ENCODE results near the gene COL4A1.

DNA sequence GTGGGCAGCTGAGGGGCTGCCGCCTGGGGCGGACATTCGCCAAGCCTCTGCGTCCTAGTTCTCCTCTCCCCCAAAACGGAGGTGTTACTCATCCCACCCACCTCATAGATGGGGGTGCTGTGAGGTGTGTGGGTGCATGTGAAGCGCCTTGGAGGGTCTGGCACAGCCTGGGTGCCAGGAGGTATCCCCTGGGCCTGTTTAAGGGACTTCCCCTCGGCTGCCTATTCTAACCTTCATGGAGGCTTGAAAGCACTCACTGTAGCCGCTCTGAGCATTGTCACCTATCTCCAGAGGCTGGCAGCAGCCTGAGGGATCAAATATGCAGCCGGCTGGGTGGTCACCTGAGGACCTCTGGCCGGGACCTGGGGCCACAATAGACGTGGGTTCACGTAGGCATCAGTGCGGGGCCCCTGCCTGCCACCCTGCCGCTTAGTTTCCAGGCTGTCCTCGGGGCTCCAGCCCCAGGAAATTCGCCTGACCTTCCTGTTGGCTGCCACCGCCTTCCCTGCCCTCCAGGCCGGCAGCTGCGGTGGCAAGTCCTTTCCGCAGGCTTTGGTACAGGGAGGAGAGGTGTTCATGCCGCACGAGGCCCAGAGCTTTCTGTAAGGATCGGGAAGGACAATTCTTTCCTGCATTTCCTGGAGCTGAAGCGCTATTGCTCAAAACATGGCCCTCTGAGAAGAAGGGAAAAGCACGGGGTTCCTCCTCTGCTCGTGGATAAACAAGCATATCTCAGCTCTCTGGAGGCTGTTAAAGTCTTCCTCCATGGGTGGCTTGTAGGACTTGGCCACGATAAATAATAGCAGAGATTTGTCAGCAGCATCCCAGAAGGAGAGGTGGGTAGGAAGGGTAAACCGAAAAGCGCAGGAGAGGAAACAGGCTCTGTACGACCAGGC, 4.7 kb upstream of the COL4A1 start:
- TF ChIP-seq, protein P1, sequence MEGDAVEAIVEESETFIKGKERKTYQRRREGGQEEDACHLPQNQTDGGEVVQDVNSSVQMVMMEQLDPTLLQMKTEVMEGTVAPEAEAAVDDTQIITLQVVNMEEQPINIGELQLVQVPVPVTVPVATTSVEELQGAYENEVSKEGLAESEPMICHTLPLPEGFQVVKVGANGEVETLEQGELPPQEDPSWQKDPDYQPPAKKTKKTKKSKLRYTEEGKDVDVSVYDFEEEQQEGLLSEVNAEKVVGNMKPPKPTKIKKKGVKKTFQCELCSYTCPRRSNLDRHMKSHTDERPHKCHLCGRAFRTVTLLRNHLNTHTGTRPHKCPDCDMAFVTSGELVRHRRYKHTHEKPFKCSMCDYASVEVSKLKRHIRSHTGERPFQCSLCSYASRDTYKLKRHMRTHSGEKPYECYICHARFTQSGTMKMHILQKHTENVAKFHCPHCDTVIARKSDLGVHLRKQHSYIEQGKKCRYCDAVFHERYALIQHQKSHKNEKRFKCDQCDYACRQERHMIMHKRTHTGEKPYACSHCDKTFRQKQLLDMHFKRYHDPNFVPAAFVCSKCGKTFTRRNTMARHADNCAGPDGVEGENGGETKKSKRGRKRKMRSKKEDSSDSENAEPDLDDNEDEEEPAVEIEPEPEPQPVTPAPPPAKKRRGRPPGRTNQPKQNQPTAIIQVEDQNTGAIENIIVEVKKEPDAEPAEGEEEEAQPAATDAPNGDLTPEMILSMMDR (IDR thresholded peaks at IDR 0.05; ENCODE audit: insufficient read depth, low read depth, low read length): no peak
- TF ChIP-seq EZH2 (IDR thresholded peaks at IDR 0.05; ENCODE audit: insufficient read depth, low read length): no peak
